Transverse colon (tissue), 4 donors: ENCODE data around the gene CSF1R. TPM values are rescaled to one million over a fixed set of nuclear protein-coding genes. Genes with fewer than 3 reads are reported as not detected.

ENCODE experiments used
- DNase-seq: peaks from one replicate; pipeline ENCODE4 v3.0.0-alpha.2; 2019
- H3K27ac ChIP-seq, 4 donors: fragments of 200-600 bp; sonication (generic); 2 replicates each; pipeline ENCODE4 v1.5.1; 2016 to 2018; ENCODE audit warnings: inconsistent platforms in 4 of 4
- H3K27me3 ChIP-seq: fragments of 200-600 bp; sonication (generic); 2 replicates; pipeline ENCODE4 v1.5.1; 2017; ENCODE audit warnings: inconsistent platforms
- H3K36me3 ChIP-seq, 4 donors: fragments of 200-600 bp; sonication (generic); 2 replicates each; pipeline ENCODE4 v1.5.1; 2017 to 2019; ENCODE audit warnings: inconsistent platforms in 4 of 4
- H3K4me1 ChIP-seq, 4 donors: fragments of 200-600 bp; sonication (generic); 2 replicates each; pipeline ENCODE4 v1.5.1; 2017 to 2020; ENCODE audit warnings: inconsistent platforms in 4 of 4
- H3K4me3 ChIP-seq, 4 donors: fragments of 200-600 bp; sonication (generic); 1 replicate in 1 of 4; 2 replicates in 3 of 4; pipeline versions ENCODE4 v1.5.1 to v1.6.1; 2017 to 2019; ENCODE audit warnings: inconsistent platforms in 4 of 4
- H3K9me3 ChIP-seq, 2 donors: fragments of 200-600 bp; sonication (generic); 2 replicates each; pipeline ENCODE4 v1.5.1; 2017 to 2019; ENCODE audit warnings: inconsistent platforms in 2 of 2
- CTCF ChIP-seq, 5 experiments: fragments of 200-600 bp in 3 of 5; fragments of 450-650 bp in 2 of 5; sonication (generic) in 3 of 5; IDR thresholded peaks; 1 replicate in 2 of 5; 2 replicates in 3 of 5; pipeline ENCODE4 v1.5.1; 2016 to 2017; ENCODE audit warnings: antibody characterized with exemption in 5 of 5, inconsistent platforms in 3 of 5, mild to moderate bottlenecking in 2 of 5, moderate library complexity in 1 of 5
- EP300 ChIP-seq: sonication (generic); formaldehyde crosslinking; IDR thresholded peaks from one replicate; pipeline ENCODE4 v1.6.1; 2017; ENCODE audit warnings: antibody characterized with exemption, low read depth
- POLR2A ChIP-seq: fragments of 450-650 bp; IDR thresholded peaks from one replicate; pipeline ENCODE4 v1.6.1; 2016; ENCODE audit warnings: antibody characterized with exemption, mild to moderate bottlenecking, moderate library complexity
- POLR2AphosphoS5 ChIP-seq, 3 donors: sonication (generic); formaldehyde crosslinking; IDR thresholded peaks; one replicate each; pipeline ENCODE4 v1.6.1; 2016; ENCODE audit warnings: antibody characterized with exemption in 3 of 3
- WGBS, 2 donors: methylation state at CpG; one replicate each; pipeline ENCODE4 v1.1.5; 2018; ENCODE audit warnings: low coverage in 1 of 2; 5-methylcytosine and 5-hydroxymethylcytosine counted together
- in situ Hi-C, 4 donors: fragments of 200-750 bp; cut with MboI; loops; one replicate each; pipeline versions ENCODE4 v1.15.0 to v1.15.1; 2017; ENCODE audit warnings: low sequenced_read_pairs in 3 of 4, low pct_ligation_motif_present in 1 of 4, low pct_unique_long_range_greater_than_20kb in 1 of 4
- intact Hi-C: fragments of 100-400 bp; cut with DNase I; formaldehyde crosslinking; loops from one replicate; pipeline ENCODE4 v1.15.1; 2023; ENCODE audit warnings: low total_unique reads
- total RNA-seq, 4 donors: library from RNA; depleted of rRNA; stranded (reverse); fragments of >200 nt; gene quantifications; one replicate each; pipeline ENCODE4 v1.1.0, GENCODE V29; 2016

Gene CSF1R
- total RNA-seq, 4 donors from 2014 or later, result 0.60 to 38.9 (median 14.7) TPM

DNA sequence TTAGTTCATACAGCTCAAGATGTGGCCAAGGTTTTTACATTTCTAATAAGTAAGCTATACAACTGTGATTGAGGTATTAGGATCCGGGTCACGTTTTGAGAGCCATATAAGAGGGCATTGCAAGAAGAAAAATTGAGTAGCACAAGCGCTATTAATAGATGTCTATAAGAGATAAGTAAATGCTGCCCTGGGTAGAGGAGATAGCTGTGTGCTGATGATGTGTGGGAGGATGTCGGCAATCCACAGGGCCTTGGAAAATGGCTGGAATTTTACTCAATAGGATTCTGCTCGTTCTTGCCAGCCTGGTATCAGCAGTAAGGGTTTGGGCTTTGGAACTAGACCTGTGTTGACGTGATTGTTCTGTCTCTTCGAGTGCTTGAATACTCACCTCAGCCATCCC is 41.6 kb downstream of the CSF1R start:
- DNase-seq, result no peak
- WGBS, 2 donors, result 80 to 88% methylated on average over 3 to 7 of the region's 7 CpGs
- Histone ChIP-seq H3K4me1 (peaks cover 0 to 22% (median 9%) of the 10 kb centered on the region in 4 donors), H3K9me3 (no peaks in the 10 kb centered on the region), H3K36me3 (peaks cover 0 to 81% (median 31%) of the 10 kb centered on the region in 4 donors), H3K27ac (no peak overlapping the region), H3K27me3 (no peaks in the 10 kb centered on the region), H3K4me3 (no peak overlapping the region)
- no peak for TF ChIP-seq POLR2A
- in situ Hi-C loops, result no loop called here
- intact Hi-C loops, result no loop called here

DNA sequence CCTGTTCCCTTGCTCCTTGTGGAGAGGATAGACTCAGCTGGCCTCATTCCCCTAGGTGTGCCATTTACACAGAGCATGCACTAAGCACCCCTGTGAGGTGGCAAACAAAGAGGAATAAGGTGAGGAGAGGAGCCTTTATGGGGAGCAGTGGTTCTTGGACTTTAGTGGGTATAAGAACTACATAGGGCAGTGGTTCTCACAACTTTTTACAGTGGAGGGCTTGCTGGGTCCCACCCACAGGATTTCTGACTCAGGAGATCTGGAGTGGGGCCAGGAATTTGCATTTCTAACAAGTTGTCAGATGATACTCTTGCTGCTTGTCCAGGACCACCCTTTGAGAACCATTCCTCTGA is 42.0 kb downstream of the CSF1R start:
- H3K36me3 ChIP-seq, result peaks cover 0 to 81% (median 31%) of the 10 kb centered on the region in 4 donors
- DNase-seq, result no peak
- peak overlapping the region in 3 of 4 donors; percentile 47 to 69 (median 62) for H3K27ac ChIP-seq
- TF ChIP-seq POLR2A (no peak), POLR2AphosphoS5 (IDR thresholded peaks at IDR 0.05) (no peak), CTCF (IDR thresholded peaks at IDR 0.05) (no peak), EP300 (no peak)
- no peaks in the 10 kb centered on the region for H3K9me3 ChIP-seq
- H3K4me1 ChIP-seq, result peaks cover 0 to 22% (median 9%) of the 10 kb centered on the region in 4 donors
- intact Hi-C loops (no loop called here), in situ Hi-C loops (no loop called here)
- H3K4me3 ChIP-seq, result no peak overlapping the region
- H3K27me3 ChIP-seq, result no peaks in the 10 kb centered on the region

GRCh38 chr5:150043657-150044328 is 42.6 kb downstream of the CSF1R start:
- no peaks in the 10 kb centered on the region for H3K27me3 ChIP-seq
- H3K4me1 ChIP-seq, result peaks cover 0 to 22% (median 9%) of the 10 kb centered on the region in 4 donors
- intact Hi-C loops, result no loop called here
- 57 to 84% methylated on average over 2 to 4 of the region's 4 CpGs for WGBS, 2 donors
- H3K27ac ChIP-seq, result peak overlapping the region; percentile 29 to 69 (median 54)
- TF ChIP-seq POLR2AphosphoS5 (IDR thresholded peaks at IDR 0.05), result peak in 1 of 3 donors; percentile 4
- no peak for TF ChIP-seq EP300
- peaks cover 0 to 82% (median 29%) of the 10 kb centered on the region in 4 donors for H3K36me3 ChIP-seq
- no peaks in the 10 kb centered on the region for H3K9me3 ChIP-seq
- in situ Hi-C loops, result no loop called here
- DNase-seq, result peak; percentile 67
- no peak overlapping the region for H3K4me3 ChIP-seq

DNA sequence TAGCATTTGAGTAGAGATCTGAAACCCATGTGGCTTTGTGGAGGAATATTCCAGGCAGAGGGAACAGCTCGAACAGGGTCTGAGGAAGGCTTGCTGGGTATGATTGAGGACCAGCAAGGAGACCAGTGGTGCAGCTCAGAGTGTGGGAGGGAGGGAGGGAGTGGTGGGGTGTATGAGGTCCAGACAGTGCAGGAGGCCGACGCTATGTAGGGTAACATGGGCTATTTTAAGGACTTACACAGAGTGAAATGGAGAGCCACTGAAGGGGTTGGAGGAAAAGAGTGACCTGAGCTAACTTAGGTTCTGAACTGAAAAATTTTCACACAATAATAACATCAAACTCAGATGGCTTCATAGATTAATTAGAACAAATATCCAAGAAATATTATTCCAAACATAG is 43.9 kb downstream of the CSF1R start:
- Histone ChIP-seq H3K9me3 (no peaks in the 10 kb centered on the region), H3K27ac (no peak overlapping the region), H3K4me3 (no peak overlapping the region), H3K27me3 (no peaks in the 10 kb centered on the region), H3K4me1 (peaks cover 0 to 22% (median 9%) of the 10 kb centered on the region in 4 donors), H3K36me3 (peaks cover 0 to 80% (median 24%) of the 10 kb centered on the region in 4 donors)
- TF ChIP-seq CTCF (IDR thresholded peaks at IDR 0.05) (no peak), POLR2AphosphoS5 (IDR thresholded peaks at IDR 0.05) (no peak), POLR2A (no peak), EP300 (no peak)
- intact Hi-C loops, result no loop called here
- in situ Hi-C loops, result no loop called here
- no peak for DNase-seq
- WGBS, 2 donors, result 92 to 93% methylated on average over 3 of the region's 3 CpGs

GRCh38 chr5:150038547-150038946 is 47.8 kb downstream of the CSF1R start:
- intact Hi-C loops, result no loop called here
- peaks cover 0 to 10% (median 3%) of the 10 kb centered on the region in 4 donors for H3K4me1 ChIP-seq
- peaks cover 0 to 81% (median 26%) of the 10 kb centered on the region in 4 donors for H3K36me3 ChIP-seq
- TF ChIP-seq CTCF (IDR thresholded peaks at IDR 0.05) (no peak), EP300 (no peak), POLR2A (no peak), POLR2AphosphoS5 (IDR thresholded peaks at IDR 0.05) (no peak)
- in situ Hi-C loops, result no loop called here
- H3K9me3 ChIP-seq, result no peaks in the 10 kb centered on the region
- H3K27me3 ChIP-seq, result no peaks in the 10 kb centered on the region
- WGBS, 2 donors, result 70 to 83% methylated on average over 2 of the region's 2 CpGs
- DNase-seq, result no peak
- no peak overlapping the region for H3K4me3 ChIP-seq
- no peak overlapping the region for H3K27ac ChIP-seq
